Keratinocyte (primary cell): ENCODE results near the gene TAF7.

Experiments used
- EZH2 ChIP-seq: IDR thresholded peaks from one replicate; pipeline ENCODE4 v1.6.1; 2012; ENCODE audit warnings: inconsistent platforms, mild to moderate bottlenecking, low read length, moderate library complexity
- TF ChIP-seq, protein P1 (sequence below), 3 experiments: IDR thresholded peaks in 1 of 3; conservative IDR thresholded peaks in 1 of 3; optimal IDR thresholded peaks in 1 of 3; 2 replicates in 2 of 3; 3 replicates in 1 of 3; pipeline versions ENCODE3 to v1.5.1; 2011; ENCODE audit warnings: low read length in 3 of 3, mild to moderate bottlenecking in 3 of 3, moderate library complexity in 2 of 3, control low read depth in 1 of 3, inconsistent platforms in 1 of 3; ENCODE audit not compliant: insufficient read depth in 2 of 3; ENCODE audit errors: extremely low read depth in 1 of 3

DNA sequence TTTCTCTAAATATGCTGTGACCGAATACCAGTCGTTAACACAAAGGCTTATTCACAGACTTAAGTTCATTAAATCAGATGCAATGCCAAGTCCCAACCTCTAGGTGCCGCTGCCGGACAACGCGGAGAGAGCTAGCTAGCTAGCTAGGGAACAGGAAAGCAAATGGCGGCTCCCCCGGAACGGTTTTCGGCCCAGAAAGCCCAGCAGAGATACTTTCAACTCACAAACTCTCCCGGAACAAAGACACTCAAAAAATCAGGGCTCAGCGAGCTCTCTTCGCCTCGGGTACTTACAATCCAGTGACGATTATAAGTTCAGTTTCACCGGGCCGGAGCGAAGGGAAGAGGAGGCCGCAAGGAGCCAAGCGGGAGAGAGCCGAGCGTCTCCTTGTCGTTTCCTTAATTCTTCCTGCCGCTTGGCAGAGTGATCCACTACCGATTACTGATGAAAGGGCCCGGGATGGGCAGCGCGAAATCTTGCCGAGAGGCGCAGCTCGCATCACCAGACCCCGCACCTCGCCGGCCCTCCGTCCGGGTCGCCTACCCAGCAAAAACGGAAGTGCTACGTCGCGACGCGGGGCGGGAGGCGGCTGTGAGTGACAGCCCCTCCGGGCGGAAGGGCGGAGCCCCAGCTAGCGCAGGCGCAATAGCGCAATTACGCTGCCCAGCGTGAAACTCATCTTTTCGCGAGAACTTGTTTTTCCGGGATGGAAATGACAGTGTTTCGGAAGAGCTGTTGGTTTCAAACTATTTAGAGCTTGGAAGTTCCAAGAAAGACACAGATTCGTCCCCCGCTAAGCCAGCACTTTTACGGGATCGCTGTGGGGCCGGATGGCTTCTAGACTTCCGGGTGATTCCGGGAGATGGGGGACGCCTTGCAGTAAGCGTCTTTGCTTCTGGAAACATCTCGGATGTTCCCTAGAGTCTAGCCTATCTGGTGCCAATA lies at the start of gene TAF7:
- TF ChIP-seq, protein P1, sequence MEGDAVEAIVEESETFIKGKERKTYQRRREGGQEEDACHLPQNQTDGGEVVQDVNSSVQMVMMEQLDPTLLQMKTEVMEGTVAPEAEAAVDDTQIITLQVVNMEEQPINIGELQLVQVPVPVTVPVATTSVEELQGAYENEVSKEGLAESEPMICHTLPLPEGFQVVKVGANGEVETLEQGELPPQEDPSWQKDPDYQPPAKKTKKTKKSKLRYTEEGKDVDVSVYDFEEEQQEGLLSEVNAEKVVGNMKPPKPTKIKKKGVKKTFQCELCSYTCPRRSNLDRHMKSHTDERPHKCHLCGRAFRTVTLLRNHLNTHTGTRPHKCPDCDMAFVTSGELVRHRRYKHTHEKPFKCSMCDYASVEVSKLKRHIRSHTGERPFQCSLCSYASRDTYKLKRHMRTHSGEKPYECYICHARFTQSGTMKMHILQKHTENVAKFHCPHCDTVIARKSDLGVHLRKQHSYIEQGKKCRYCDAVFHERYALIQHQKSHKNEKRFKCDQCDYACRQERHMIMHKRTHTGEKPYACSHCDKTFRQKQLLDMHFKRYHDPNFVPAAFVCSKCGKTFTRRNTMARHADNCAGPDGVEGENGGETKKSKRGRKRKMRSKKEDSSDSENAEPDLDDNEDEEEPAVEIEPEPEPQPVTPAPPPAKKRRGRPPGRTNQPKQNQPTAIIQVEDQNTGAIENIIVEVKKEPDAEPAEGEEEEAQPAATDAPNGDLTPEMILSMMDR (optimal IDR thresholded peaks at IDR 0.05 in 1 of 3, IDR thresholded peaks at IDR 0.05 in 1 of 3, conservative IDR thresholded peaks at IDR 0.05 in 1 of 3; ENCODE audit: extremely low read depth in 1 of 3, insufficient read depth in 2 of 3, low read length in 3 of 3): peak; percentile 82 to 93 (median 87)
- TF ChIP-seq EZH2: no peak
